Loucy (cell line): ENCODE measurements around the gene SPTLC3.

Source experiments
- H2AFZ ChIP-seq: fragments of 200-600 bp; sonication (generic); 2 replicates; pipeline ENCODE4 v1.6.0; 2016; ENCODE audit warnings: antibody characterized with exemption, mild to moderate bottlenecking, low read length, moderate library complexity
- H3F3A ChIP-seq: fragments of 200-600 bp; 2 replicates; pipeline ENCODE4 v1.6.0; 2016; ENCODE audit warnings: antibody characterized with exemption, low read depth, mild to moderate bottlenecking
- H3K27me3 ChIP-seq: fragments of 200-600 bp; sonication (generic); 2 replicates; pipeline ENCODE4 v1.6.1; 2014; ENCODE audit warnings: low read length, mild to moderate bottlenecking; ENCODE audit not compliant: insufficient read depth, poor library complexity, severe bottlenecking
- H3K36me3 ChIP-seq: fragments of 200-600 bp; sonication (generic); 2 replicates; pipeline ENCODE4 v1.6.1; 2016; ENCODE audit warnings: low read length; ENCODE audit not compliant: insufficient read depth
- H3K4me1 ChIP-seq: fragments of 200-600 bp; sonication (generic); 2 replicates; pipeline ENCODE4 v1.5.1; 2014; ENCODE audit warnings: low read length, mild to moderate bottlenecking; ENCODE audit not compliant: insufficient read depth, poor library complexity, severe bottlenecking
- H3K4me2 ChIP-seq: fragments of 200-600 bp; sonication (generic); 2 replicates; pipeline ENCODE4 v1.6.0; 2014; ENCODE audit warnings: antibody characterized with exemption, low read length, low read depth, mild to moderate bottlenecking; ENCODE audit not compliant: poor library complexity, severe bottlenecking
- H3K4me3 ChIP-seq: fragments of 200-600 bp; sonication (generic); 2 replicates; pipeline ENCODE4 v1.5.1; 2014; ENCODE audit warnings: low read length, mild to moderate bottlenecking, mixed read lengths; ENCODE audit not compliant: poor library complexity, severe bottlenecking
- H3K79me2 ChIP-seq: fragments of 200-600 bp; sonication (generic); 2 replicates; pipeline ENCODE4 v1.6.1; 2014; ENCODE audit warnings: low read length; ENCODE audit not compliant: insufficient read depth
- H3K9ac ChIP-seq: fragments of 200-600 bp; sonication (generic); 2 replicates; pipeline ENCODE4 v1.6.0; 2014; ENCODE audit warnings: mild to moderate bottlenecking, low read depth, low read length, moderate library complexity; ENCODE audit not compliant: poor library complexity, severe bottlenecking
- H3K9me2 ChIP-seq: fragments of 200-600 bp; sonication (generic); replicated peaks from 2 replicates; pipeline ENCODE4 v1.6.1; 2016; ENCODE audit warnings: low read depth, low read length, mixed read lengths
- H3K9me3 ChIP-seq: fragments of 200-600 bp; sonication (generic); 2 replicates; pipeline ENCODE4 v1.6.1; 2014; ENCODE audit warnings: mild to moderate bottlenecking, antibody characterized with exemption, low read length, low read depth; ENCODE audit not compliant: insufficient read depth
- H4K20me1 ChIP-seq: fragments of 200-600 bp; sonication (generic); 2 replicates; pipeline ENCODE4 v1.6.0; 2014; ENCODE audit warnings: antibody characterized with exemption, low read length, mild to moderate bottlenecking; ENCODE audit not compliant: insufficient read depth, poor library complexity, severe bottlenecking
- EZH2phosphoT487 ChIP-seq: fragments of 200-600 bp; IDR thresholded peaks from 2 replicates; pipeline ENCODE4 v1.6.1; 2018; ENCODE audit warnings: antibody characterized with exemption, mild to moderate bottlenecking, moderate library complexity, borderline replicate concordance
- TF ChIP-seq, protein P1 (sequence below): fragments of 200-600 bp; sonication (generic); conservative IDR thresholded peaks from 2 replicates; pipeline ENCODE4 v1.5.1; 2014; ENCODE audit warnings: mild to moderate bottlenecking, antibody characterized with exemption, low read length

SPTLC3 gene

DNA sequence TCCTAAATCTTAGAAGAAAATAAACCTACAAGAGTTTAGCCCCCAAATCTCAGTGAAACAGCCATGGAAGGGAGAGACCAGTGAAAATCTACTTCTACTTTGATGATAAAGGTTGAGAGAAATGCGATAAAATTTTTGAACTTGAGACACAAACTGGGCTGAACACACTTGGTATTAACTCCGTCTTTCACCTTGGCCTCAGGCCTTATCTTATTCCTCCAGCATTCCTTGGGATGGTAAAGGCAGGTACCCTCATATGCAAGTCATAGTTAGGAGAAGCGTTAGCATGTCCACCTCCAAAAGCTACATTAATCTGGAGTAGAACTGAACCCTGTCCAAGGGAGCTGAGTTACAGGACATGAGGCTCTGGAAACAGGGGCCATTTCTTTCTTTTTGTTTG is 1.2 kb upstream of the SPTLC3 start:
- Histone ChIP-seq H3F3A (no peaks in the 10 kb centered on the region), H3K4me2 (no peak overlapping the region), H2AFZ (no peak overlapping the region), H3K4me3 (no peak overlapping the region), H3K9me3 (no peaks in the 10 kb centered on the region), H3K9ac (no peak overlapping the region), H3K27me3 (no peaks in the 10 kb centered on the region), H3K4me1 (peaks cover 7% of the 10 kb centered on the region), H4K20me1 (no peaks in the 10 kb centered on the region), H3K36me3 (no peaks in the 10 kb centered on the region), H3K79me2 (no peaks in the 10 kb centered on the region), H3K9me2 (no peaks in the 10 kb centered on the region)
- no peak for TF ChIP-seq EZH2phosphoT487
- TF ChIP-seq, protein P1, sequence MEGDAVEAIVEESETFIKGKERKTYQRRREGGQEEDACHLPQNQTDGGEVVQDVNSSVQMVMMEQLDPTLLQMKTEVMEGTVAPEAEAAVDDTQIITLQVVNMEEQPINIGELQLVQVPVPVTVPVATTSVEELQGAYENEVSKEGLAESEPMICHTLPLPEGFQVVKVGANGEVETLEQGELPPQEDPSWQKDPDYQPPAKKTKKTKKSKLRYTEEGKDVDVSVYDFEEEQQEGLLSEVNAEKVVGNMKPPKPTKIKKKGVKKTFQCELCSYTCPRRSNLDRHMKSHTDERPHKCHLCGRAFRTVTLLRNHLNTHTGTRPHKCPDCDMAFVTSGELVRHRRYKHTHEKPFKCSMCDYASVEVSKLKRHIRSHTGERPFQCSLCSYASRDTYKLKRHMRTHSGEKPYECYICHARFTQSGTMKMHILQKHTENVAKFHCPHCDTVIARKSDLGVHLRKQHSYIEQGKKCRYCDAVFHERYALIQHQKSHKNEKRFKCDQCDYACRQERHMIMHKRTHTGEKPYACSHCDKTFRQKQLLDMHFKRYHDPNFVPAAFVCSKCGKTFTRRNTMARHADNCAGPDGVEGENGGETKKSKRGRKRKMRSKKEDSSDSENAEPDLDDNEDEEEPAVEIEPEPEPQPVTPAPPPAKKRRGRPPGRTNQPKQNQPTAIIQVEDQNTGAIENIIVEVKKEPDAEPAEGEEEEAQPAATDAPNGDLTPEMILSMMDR, result no peak

DNA sequence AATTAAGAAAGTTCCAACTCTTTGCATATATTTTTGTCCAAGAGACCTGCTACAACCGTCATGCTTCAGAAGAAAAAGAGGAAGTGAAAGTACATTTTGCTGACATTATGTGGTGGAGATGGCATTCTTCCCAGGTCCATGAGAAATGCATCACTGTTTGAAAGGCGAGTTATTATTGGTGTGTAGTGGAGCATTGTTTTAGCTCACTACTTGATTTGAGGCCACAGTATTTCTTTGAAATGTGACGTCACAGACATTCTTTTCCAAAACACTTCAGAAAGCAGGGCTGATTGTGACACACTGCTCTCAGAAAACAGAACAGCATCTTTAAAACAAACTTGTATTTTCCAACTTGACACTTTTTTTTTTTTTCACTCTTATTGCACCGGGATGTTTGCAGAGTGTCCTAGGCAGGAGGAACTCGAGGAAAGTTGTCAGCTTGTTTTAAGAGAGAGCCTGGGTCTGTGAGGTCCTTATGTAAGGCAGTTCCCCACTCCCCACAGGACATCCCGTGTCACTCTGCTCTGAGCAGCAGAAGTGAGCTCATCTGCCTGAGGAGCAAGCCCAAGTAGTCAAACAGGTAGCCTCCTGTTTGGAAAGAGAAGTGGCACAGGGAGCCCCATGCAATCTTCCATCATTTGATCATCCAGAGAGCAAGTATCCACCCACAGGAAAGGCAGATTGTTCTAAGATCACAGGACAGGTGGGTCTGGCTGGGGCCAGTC is 1.1 kb downstream of the SPTLC3 start:
- H3K9ac ChIP-seq, result peak overlapping the region; percentile 49
- no peaks in the 10 kb centered on the region for H3K27me3 ChIP-seq
- H3K36me3 ChIP-seq, result no peaks in the 10 kb centered on the region
- H3K4me1 ChIP-seq, result peaks cover 7% of the 10 kb centered on the region
- H2AFZ ChIP-seq, result peak overlapping the region; percentile 96
- H3K4me3 ChIP-seq, result peak overlapping the region; percentile 69
- no peaks in the 10 kb centered on the region for H3K9me3 ChIP-seq
- no peaks in the 10 kb centered on the region for H4K20me1 ChIP-seq
- no peak for TF ChIP-seq EZH2phosphoT487
- TF ChIP-seq, protein P1, result no peak
- no peaks in the 10 kb centered on the region for H3F3A ChIP-seq
- peak overlapping the region; percentile 74 for H3K4me2 ChIP-seq
- no peaks in the 10 kb centered on the region for H3K79me2 ChIP-seq
- H3K9me2 ChIP-seq, result no peaks in the 10 kb centered on the region

DNA sequence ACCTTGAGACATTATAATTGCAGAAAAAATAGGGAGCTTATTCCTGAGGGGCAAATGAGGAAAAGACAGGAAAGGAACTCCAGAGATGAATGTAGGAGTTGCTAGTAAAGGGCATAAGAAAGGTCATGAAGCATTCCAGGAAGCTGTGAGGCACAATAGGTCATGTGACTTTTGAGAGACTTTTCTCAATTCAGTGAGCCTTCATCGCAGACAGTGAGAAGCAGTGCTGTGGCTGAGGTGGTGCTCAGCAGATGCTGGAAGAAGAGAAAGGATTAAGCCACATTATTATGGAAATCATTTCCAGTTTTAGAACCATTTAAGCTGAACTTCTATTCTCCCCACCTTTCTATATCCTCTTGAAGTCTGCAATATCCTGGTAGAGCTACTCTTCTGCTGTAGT is 4.1 kb downstream of the SPTLC3 start:
- no peaks in the 10 kb centered on the region for H4K20me1 ChIP-seq
- no peak overlapping the region for H2AFZ ChIP-seq
- H3K27me3 ChIP-seq, result no peaks in the 10 kb centered on the region
- TF ChIP-seq, protein P1, result no peak
- TF ChIP-seq EZH2phosphoT487, result no peak
- no peaks in the 10 kb centered on the region for H3K9me3 ChIP-seq
- no peaks in the 10 kb centered on the region for H3K36me3 ChIP-seq
- no peaks in the 10 kb centered on the region for H3F3A ChIP-seq
- no peaks in the 10 kb centered on the region for H3K9me2 ChIP-seq
- no peak overlapping the region for H3K9ac ChIP-seq
- H3K4me1 ChIP-seq, result peaks cover 7% of the 10 kb centered on the region
- H3K4me3 ChIP-seq, result no peak overlapping the region
- H3K4me2 ChIP-seq, result no peak overlapping the region
- H3K79me2 ChIP-seq, result no peaks in the 10 kb centered on the region
